ENCODE data around the gene CCDC184. TPM values are rescaled to one million over a fixed set of nuclear protein-coding genes. Genes with fewer than 3 reads are reported as not detected.
"Not testable (repeated sequence)": the region's sequence is repeated elsewhere in the genome, so short reads cannot be mapped to it uniquely, and the experiment has no call there.

Gene CCDC184
- total RNA-seq, 1 experiment from 2014 or later, result not detected

DNA sequence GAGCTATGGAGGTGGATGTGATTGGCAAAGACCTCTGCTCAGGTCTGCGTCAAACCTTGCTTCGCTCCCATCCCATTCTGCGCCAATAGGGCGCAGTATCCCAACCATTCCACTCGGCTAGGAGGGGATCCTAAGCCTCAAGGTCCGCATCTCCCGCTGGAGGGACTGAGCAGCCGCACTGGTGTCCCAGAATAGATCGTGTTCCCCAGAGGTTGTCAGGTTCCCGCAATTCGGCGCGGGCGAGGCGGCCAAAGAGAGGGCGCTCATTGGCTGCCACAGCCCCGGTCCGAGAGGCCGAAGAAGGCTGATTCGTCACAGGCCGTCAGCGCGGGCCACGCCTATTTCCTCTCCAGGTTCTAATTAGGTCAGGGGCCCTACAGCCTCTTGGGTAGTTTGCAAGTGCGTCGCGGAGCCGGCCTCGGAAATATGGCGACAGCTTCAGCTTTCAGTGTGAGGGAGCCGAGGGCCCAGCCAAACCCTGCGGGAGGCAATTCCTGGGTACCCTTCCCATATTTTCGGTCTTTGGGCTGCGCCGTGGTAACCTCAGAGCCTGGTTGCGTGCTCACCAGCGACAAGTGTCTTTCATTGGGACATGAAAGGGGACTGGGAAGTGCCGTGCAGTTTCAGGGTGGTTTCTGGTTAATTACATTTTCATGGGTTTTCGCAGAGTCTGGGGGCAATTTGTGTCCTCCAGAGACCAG lies 14.7 kb downstream of the CCDC184 start:
- in situ Hi-C loops (cut with HindIII; ENCODE audit: low pct_unique_long_range_greater_than_20kb, low sequenced_read_pairs), result no loop called here
- DNase-seq (ENCODE audit: low read depth), result peak; percentile 87

DNA sequence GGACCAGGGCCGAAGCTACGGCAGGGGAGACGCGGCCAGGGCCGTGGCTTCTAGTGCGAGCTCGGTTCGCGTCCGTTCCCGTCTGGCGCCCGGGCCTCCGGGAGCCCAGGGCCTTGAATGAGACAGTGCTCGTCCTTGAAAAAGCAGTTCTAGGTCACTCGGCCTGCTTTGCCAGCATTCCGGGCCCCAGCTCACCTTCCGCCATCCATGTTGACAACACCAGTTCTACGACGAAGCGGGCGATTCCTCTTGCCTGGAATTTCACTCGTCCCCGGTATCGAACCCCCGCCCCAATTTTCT lies 15.2 kb downstream of the CCDC184 start:
- in situ Hi-C loops (cut with HindIII; ENCODE audit: low pct_unique_long_range_greater_than_20kb, low sequenced_read_pairs), result no loop called here

DNA sequence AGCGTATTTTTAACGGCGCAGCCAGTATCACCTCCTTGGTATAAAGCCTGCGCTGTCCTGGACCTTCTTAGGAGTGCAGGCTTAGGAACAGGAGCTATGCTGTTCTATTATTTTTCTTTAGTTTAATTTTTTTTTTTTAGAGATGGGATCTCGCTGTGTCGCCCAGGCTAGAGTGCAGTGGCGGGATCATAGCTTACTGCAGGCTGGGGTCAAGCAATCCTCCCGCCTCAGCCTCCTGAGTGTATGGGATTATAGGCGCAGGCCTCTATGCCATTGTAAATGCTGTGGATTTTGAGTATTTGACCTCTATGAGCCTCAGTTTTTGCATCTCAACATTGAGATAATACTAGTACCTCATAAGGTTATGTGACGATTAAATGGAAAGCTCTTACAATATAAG lies 15.5 kb downstream of the CCDC184 start:
- in situ Hi-C loops (cut with HindIII; ENCODE audit: low pct_unique_long_range_greater_than_20kb, low sequenced_read_pairs), result no loop called here

More for the DNA sequence above, 15.2 kb downstream of the CCDC184 start:
- DNase-seq (ENCODE audit: low read depth), result no peak

DNA sequence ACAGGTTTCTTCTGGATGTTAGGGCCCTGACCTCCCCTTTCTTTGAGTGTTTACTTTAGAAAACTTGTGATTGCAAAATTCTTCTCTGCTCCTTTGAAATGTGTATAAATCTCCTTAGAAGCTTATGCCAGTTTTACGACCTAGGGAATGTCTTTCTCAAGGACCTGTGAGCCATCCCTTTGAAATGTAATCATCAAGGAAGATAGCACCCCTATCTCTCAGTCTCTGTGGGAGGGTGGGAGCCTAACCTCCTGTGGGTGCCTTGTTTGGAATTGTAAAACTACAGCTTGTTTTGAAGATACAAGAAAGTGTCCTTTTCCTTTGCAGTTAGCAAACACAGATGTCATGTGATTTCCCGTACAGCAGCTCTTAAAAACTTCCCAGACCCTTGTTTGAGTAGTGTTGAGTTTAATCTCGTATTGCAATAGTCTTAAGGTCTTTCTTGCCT lies 16.4 kb downstream of the CCDC184 start:
- DNase-seq (ENCODE audit: low read depth), result no peak
- in situ Hi-C loops (cut with HindIII; ENCODE audit: low pct_unique_long_range_greater_than_20kb, low sequenced_read_pairs), result no loop called here

More for the DNA sequence above, 15.5 kb downstream of the CCDC184 start:
- DNase-seq (ENCODE audit: low read depth), result no peak

DNA sequence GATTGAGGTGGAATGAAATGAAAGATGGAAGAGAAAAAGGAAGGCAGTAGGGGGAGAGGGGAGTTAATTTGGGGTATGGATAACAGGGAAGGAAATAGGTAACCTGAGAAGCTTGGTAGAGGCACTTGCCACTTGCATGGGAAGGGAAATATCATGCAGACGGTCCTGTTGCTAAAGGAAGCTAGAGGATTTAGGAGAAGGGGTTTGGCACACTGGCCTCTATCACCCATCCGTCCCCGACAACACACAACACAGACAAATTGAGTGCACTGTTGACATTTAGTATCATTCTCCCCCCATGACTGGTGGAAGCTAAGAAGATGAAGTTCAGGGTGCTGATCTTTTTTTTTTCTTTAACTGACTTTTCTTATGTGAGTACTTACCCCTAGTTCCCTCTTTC lies 17.6 kb downstream of the CCDC184 start:
- in situ Hi-C loops (cut with HindIII; ENCODE audit: low pct_unique_long_range_greater_than_20kb, low sequenced_read_pairs), result no loop called here
- DNase-seq (ENCODE audit: low read depth), result no peak

DNA sequence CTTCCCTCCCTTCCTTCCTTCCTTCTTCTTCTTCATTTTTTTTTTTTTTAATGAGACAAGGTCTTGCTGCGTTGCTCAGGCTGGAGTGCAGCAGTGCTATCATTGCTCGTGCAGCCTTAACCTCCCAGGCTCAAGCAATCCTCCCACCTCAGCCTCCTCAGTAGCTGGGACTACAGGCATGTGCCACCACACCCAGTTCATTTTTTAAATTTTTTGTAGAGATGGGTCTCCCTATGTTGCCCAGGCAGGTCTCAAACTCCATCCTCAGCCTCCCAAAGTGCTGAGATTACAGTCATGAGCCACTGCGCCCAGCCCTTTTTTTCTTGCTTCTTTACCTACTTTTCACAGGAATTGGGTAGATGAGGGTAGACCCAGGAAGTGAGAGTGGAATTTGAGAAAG lies 18.1 kb downstream of the CCDC184 start:
- DNase-seq (ENCODE audit: low read depth), result no peak
- in situ Hi-C loops (cut with HindIII; ENCODE audit: low pct_unique_long_range_greater_than_20kb, low sequenced_read_pairs), result no loop called here

DNA sequence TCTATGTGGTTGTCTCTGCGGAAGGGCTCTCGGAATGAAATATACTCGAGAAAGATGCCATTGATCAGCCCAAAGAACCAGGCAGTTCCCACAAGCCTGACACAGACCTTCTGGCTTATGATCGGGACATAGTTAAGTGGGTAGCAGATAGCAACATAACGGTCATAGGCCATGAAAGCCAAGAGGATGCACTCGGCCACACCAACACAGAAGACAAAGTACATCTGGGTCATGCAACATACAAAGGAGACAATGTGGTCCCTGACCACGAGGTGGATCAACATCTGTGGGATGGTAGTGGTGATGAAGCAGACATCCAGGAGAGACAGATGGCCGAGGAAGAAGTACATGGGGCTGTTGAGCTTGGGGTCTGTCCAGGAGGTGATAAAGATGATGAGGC lies 19.3 kb downstream of the CCDC184 start:
- in situ Hi-C loops (cut with HindIII; ENCODE audit: low pct_unique_long_range_greater_than_20kb, low sequenced_read_pairs), result no loop called here

DNA sequence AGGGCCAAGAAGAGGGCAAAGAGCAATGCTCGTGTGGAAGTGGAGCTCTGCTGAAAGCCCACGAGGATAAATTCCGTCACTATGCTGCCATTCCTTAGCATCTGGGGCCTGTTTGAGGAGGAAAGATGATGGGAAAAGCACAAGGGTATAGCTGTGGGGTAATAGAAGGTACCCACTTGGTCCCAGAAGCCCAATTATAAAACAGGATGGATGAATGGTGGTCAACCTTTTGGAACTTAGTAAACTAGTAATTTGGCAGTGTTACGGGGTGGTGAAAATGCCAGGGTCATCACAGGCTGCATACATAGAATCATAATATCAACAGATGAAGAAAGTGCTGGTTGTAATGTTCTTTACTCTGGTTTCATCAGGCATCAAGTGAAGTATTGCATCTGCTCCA lies 19.7 kb downstream of the CCDC184 start, which contains the start of gene OR10AD1:
Gene OR10AD1 (minus strand): TSS at position 101 of the 400 bp plus-strand sequence. CDS start 0 bp downstream, at position 101.
- DNase-seq (ENCODE audit: low read depth), result no peak
- in situ Hi-C loops (cut with HindIII; ENCODE audit: low pct_unique_long_range_greater_than_20kb, low sequenced_read_pairs), result no loop called here

More for the DNA sequence above, 19.3 kb downstream of the CCDC184 start:
- DNase-seq (ENCODE audit: low read depth), result no peak

DNA sequence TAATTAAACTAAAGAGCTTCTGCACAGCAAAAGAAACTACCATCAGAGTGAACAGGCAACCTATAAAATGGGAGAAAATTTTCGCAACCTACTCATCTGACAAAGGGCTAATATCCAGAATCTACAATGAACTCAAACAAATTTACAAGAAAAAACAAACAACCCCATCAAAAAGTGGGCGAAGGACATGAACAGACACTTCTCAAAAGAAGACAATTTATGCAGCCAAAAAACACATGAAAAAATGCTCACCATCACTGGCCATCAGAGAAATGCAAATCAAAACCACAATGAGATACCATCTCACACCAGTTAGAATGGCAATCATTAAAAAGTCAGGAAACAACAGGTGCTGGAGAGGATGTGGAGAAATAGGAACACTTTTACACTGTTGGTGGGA lies 26.1 kb downstream of the CCDC184 start:
- DNase-seq (ENCODE audit: low read depth); in situ Hi-C loops (cut with HindIII; ENCODE audit: low pct_unique_long_range_greater_than_20kb, low sequenced_read_pairs): not testable (repeated sequence)

DNA sequence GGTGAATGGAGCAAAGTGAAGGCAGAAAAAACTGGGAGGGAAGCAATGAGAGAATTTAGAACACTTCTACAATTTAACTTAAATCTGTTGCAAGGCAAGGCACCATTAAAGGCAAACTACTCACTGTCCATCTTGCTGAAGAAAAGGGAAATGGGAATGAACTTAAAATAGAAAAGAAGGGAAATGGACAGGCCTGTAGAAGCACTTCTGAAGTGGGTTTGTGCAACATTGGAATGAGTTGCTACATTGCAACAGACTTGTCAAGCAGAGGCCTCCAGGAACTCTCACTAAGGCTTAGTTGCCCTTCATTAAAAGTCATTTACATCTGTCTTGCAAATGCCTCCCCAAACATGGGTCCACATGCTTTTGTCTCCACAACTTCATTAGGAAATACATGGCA lies 33.3 kb downstream of the CCDC184 start:
- DNase-seq (ENCODE audit: low read depth), result no peak
- in situ Hi-C loops (cut with HindIII; ENCODE audit: low pct_unique_long_range_greater_than_20kb, low sequenced_read_pairs), result no loop called here

DNA sequence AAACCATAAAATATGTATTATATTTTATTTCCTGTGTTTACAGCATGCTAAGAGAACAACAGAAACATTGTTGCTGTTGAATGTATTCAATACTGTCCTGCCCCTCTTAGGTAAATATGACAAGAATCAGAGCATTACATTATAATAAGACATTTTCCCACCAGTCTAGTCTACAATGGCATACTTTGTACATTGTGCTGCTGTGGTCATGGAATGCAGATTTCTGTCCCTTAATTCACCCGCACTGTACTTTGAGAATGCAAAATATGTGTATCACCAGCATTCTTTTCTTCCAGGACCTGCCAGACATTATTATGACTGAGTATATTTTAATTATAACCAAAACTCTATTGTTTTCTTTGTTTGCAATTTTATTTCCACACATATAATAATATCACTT lies 36.2 kb downstream of the CCDC184 start:
- DNase-seq (ENCODE audit: low read depth), result no peak
- in situ Hi-C loops (cut with HindIII; ENCODE audit: low pct_unique_long_range_greater_than_20kb, low sequenced_read_pairs), result no loop called here

DNA sequence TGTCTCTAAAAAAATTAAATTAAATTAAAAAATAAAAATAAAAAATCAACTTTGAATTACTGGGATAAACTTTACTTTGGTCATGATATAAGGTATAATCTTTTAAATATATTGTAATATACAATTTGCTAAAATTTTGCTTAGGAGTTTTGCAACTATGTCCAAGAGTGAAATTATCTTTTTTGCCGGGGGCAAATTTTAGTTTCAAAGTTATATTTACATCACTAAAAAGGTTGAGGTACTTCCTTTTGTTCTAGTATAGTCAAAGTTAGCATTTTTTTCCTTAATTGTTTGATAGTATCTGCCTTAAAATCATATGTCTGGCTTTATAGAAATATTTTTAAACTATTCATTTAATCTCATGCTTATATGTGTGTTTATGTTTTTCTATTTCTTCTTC lies 37.3 kb downstream of the CCDC184 start:
- in situ Hi-C loops (cut with HindIII; ENCODE audit: low pct_unique_long_range_greater_than_20kb, low sequenced_read_pairs), result no loop called here
- DNase-seq (ENCODE audit: low read depth), result no peak

DNA sequence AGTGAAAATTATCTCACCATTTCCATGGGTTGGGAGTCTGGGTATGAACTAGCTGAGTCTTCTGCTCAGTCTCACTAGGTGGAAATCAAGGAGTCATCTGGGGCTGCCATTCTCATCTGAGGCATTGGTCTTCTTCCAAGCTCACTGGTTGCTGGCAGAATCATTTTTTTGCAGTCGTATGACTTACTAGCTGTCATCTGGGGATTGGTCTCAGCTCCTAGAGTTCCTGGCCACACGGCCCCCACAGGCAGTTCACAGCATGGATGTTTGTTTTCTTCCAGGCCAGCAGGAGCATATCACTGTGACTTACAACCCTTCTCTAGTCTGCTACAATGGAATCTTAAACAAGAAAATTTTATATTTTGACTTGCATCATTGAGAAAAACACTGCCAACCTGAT lies 38.2 kb downstream of the CCDC184 start:
- no peak for DNase-seq (ENCODE audit: low read depth)
- in situ Hi-C loops (cut with HindIII; ENCODE audit: low pct_unique_long_range_greater_than_20kb, low sequenced_read_pairs), result no loop called here

DNA sequence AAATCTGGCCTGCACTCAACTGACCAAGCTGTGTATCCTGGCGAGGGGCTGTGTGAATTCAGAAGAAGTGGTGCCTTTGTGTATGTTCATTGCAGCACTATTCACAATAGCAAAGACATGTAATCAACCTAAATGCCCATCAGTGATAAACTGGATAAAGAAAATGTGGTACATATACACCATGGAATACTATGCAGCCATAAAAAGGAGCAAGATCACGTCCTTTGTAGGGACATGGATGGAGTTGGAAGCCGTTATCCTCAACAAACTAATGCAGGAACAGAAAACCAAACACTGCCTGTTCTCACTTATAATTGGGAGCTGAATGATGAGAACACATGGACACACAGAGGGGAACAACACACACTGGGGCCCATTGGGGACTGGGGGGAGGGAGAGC lies 41.1 kb downstream of the CCDC184 start:
- in situ Hi-C loops (cut with HindIII; ENCODE audit: low pct_unique_long_range_greater_than_20kb, low sequenced_read_pairs); DNase-seq (ENCODE audit: low read depth): not testable (repeated sequence)

DNA sequence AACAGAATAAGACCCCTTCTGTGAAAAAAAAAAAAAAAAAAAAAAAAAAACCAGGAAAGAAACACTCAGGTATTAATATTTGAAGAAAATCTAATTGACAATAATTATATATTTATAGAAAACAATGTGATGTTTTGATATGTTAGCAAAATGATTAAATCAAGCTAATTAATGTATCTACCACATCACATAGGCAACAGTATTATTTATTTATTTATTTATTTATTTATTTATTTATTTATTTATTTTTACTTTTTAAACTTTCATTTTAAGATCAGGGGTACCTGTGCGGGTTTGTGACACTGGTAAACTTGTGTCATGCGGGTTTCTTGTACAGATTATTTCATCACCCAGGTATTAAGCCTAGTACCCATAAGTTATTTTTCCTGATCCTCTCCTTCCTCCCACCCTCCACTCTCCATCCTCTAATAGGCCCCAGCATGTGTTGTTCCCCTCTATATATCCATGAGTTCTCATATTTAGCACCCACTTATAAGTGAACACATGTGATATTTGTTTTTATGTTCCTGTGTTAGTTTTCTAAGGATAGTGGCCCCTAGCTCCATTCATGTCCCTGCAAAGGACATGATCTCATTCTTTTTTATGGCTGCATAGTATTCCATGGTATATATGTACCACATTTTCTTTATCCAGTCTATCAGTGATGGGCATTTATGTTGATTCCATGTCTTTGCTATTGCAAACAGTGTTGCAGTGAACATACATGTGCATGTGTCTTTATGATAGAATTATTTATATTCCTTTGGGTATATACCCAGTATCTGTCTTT lies 47.9 kb downstream of the CCDC184 start:
- in situ Hi-C loops (cut with HindIII; ENCODE audit: low pct_unique_long_range_greater_than_20kb, low sequenced_read_pairs); DNase-seq (ENCODE audit: low read depth): not testable (repeated sequence)

Other genes starting within 250 kb of the CCDC184 start
- gene TMEM106C, start 220.0 kb upstream of the CCDC184 start, total RNA-seq (2014; rRNA removed; shearing (Covaris generic); ENCODE audit: low replicate concordance), result 212 and 223 TPM in 2 replicates
- gene COL2A1, start 179.2 kb upstream of the CCDC184 start, total RNA-seq (2014; rRNA removed; shearing (Covaris generic); ENCODE audit: low replicate concordance), result not detected in 2 replicates
- 18.4 and 23.3 TPM in 2 replicates for gene SENP1, start 77.6 kb upstream of the CCDC184 start, total RNA-seq (2014; rRNA removed; shearing (Covaris generic); ENCODE audit: low replicate concordance)
- 65.4 and 193 TPM in 2 replicates for gene PFKM, start 64.3 kb upstream of the CCDC184 start, total RNA-seq (2014; rRNA removed; shearing (Covaris generic); ENCODE audit: low replicate concordance)
- gene ASB8, start 26.1 kb upstream of the CCDC184 start, total RNA-seq (2014; rRNA removed; shearing (Covaris generic); ENCODE audit: low replicate concordance), result 14.0 and 20.9 TPM in 2 replicates
- gene OR10AD1, start 19.6 kb downstream of the CCDC184 start, total RNA-seq (2014; rRNA removed; shearing (Covaris generic); ENCODE audit: low replicate concordance), result not detected in 2 replicates
- gene ZNF641, start 167.3 kb downstream of the CCDC184 start, total RNA-seq (2014; rRNA removed; shearing (Covaris generic); ENCODE audit: low replicate concordance), result 3.5 and 4.4 TPM in 2 replicates